C4-2B (cell line): ENCODE results near the gene GIT1.

Source experiments
- ZFX ChIP-seq: fragments of 450-650 bp; IDR thresholded peaks from 2 replicates; pipeline ENCODE4 v1.6.1; 2017
- TF ChIP-seq, protein P1 (sequence below): fragments of 450-650 bp; conservative IDR thresholded peaks from 2 replicates; pipeline ENCODE4 v1.5.1; 2017; ENCODE audit warnings: mild to moderate bottlenecking

DNA sequence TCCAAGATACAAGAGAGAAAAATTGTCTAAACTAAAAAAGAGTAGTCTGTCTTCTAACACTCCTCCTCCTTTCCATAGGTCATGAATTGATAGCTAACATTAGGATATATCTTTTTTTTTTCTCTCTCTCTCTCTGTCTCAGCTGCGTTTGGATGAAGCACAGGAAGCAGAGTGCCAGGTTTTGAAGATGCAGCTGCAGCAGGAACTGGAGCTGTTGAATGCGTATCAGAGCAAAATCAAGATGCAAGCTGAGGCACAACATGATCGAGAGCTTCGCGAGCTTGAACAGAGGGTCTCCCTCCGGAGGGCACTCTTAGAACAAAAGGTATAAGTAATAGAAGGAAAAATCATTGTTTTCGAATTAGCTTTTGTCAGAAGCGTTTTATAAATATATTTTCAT is 55.5 kb downstream of the GIT1 start:
- TF ChIP-seq, protein P1, sequence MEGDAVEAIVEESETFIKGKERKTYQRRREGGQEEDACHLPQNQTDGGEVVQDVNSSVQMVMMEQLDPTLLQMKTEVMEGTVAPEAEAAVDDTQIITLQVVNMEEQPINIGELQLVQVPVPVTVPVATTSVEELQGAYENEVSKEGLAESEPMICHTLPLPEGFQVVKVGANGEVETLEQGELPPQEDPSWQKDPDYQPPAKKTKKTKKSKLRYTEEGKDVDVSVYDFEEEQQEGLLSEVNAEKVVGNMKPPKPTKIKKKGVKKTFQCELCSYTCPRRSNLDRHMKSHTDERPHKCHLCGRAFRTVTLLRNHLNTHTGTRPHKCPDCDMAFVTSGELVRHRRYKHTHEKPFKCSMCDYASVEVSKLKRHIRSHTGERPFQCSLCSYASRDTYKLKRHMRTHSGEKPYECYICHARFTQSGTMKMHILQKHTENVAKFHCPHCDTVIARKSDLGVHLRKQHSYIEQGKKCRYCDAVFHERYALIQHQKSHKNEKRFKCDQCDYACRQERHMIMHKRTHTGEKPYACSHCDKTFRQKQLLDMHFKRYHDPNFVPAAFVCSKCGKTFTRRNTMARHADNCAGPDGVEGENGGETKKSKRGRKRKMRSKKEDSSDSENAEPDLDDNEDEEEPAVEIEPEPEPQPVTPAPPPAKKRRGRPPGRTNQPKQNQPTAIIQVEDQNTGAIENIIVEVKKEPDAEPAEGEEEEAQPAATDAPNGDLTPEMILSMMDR = no peak
- TF ChIP-seq ZFX = no peak
